ENCODE measurements around the gene UBTD2.
"Not testable (repeated sequence)": the region's sequence is repeated elsewhere in the genome, so short reads cannot be mapped to it uniquely, and the experiment has no call there.

The UBTD2 gene

DNA sequence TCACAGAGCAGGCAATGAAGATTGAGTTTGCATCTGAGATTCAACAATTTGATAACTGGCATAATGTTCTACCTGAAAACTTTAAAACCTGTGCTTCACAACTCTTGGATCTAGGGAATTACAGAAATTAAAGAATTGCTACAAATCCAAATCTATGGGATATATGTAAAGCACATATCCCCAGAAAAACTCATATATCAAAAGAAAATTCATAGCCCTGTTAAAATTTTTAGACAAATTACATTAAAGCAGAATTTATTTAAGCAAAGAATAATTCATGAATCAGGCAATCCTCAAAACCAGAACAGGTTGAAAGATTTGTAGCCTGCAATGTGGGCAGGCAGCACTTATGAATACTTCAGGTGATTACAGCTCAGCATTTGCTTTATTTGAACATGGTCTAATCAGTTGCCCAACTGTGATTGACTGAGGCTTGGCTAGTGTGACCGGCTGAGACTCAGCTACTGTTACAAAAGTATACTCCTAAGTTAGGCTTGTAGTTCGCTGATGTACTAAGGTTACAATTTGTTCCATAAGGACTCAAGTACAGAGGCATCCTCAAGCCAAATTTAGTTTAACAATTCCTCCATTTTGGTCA is 10.3 kb upstream of the UBTD2 start:
- no peak for DNase-seq (ENCODE audit: low read depth, low spot score)
- ChIA-PET POLR2A (interaction anchor here (0.6 to 0.8 kb wide), 2 partner anchors 14 to 77 kb away, joined by 3 read pairs; no protein-coding TSS in a partner anchor), CTCF (interaction anchor here (0.8 to 5.8 kb wide), 26 partner anchors 9 to 386 kb away, joined by 3 to 55 read pairs (median 4); partner anchors contain the start of genes STK10 and UBTD2)
- H3K4me3 ChIP-seq (ENCODE audit: low read depth, low read length): no peak overlapping the region
- TF ChIP-seq, protein P1, sequence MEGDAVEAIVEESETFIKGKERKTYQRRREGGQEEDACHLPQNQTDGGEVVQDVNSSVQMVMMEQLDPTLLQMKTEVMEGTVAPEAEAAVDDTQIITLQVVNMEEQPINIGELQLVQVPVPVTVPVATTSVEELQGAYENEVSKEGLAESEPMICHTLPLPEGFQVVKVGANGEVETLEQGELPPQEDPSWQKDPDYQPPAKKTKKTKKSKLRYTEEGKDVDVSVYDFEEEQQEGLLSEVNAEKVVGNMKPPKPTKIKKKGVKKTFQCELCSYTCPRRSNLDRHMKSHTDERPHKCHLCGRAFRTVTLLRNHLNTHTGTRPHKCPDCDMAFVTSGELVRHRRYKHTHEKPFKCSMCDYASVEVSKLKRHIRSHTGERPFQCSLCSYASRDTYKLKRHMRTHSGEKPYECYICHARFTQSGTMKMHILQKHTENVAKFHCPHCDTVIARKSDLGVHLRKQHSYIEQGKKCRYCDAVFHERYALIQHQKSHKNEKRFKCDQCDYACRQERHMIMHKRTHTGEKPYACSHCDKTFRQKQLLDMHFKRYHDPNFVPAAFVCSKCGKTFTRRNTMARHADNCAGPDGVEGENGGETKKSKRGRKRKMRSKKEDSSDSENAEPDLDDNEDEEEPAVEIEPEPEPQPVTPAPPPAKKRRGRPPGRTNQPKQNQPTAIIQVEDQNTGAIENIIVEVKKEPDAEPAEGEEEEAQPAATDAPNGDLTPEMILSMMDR (IDR thresholded peaks at IDR 0.05; ENCODE audit: insufficient read depth, low read length, missing control alignments): no peak

DNA sequence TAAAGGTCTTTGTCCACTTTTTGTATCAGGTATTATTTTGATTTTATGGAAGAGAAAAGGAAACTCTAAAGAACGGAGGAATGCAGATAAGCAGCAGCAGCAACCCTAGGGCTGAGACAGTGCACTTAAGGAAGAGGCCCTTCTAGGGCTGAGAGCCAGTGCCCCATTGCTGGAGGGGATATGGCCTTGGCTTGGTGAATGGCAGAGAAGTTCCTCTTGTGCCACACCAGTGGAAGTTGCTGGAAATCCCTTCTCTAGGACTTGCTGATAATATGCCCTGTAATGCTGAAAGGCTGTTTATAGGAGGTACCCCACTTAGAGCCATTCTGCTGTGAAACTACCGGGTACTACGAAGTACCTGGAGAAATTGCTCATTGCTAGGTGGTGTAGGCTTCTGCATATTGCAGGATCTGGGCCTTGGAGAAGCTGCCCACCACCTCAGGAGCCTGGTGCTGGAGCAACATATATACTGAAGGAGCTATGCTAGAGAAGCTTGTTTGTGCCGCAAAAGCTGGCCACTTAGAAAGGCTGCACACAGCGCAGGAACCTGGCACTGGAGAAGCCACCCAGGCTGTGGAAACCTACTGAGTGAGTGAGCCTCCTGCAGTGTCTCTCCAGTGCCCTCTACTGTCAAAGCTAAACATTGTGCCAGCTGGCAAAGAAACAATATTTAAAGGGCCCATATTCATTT is 9.6 kb upstream of the UBTD2 start:
- no peak overlapping the region for H3K4me3 ChIP-seq (ENCODE audit: low read depth, low read length)
- ChIA-PET POLR2A (interaction anchor here (0.6 to 0.8 kb wide), 2 partner anchors 14 to 76 kb away, joined by 3 read pairs; no protein-coding TSS in a partner anchor), CTCF (interaction anchor here (0.8 to 5.8 kb wide), 28 partner anchors 8 to 385 kb away, joined by 3 to 55 read pairs (median 4); partner anchors contain the start of genes STK10 and UBTD2)
- DNase-seq (ENCODE audit: low read depth, low spot score): no peak
- TF ChIP-seq, protein P1 (IDR thresholded peaks at IDR 0.05; ENCODE audit: insufficient read depth, low read length, missing control alignments): peak; percentile 81

DNA sequence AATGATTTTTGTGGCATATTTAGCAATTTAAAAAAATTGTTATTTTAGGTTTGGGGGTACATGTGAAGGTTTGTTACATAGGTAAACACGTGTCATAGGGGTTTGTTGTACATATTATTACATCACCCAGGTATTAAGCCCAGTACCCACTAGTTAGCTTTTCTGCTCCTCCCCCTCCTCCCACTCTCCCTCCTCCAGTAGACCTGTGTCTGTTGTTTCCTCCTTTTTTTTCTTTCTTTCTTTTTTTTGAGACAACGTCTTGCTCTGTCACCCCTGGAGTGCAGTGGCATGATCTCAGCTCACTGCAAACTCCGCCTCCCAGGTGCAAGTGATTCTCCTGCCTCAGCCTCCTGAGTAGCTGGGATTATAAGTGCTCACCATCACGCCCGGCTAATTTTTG is 8.3 kb upstream of the UBTD2 start:
- POLR2A ChIA-PET; H3K4me3 ChIP-seq (ENCODE audit: low read depth, low read length); DNase-seq (ENCODE audit: low read depth, low spot score): not testable (repeated sequence)
- CTCF ChIA-PET: interaction anchor here (0.6 to 5.8 kb wide), 10 partner anchors 8 to 233 kb away, joined by 3 to 55 read pairs (median 4); partner anchors contain the start of gene UBTD2

DNA sequence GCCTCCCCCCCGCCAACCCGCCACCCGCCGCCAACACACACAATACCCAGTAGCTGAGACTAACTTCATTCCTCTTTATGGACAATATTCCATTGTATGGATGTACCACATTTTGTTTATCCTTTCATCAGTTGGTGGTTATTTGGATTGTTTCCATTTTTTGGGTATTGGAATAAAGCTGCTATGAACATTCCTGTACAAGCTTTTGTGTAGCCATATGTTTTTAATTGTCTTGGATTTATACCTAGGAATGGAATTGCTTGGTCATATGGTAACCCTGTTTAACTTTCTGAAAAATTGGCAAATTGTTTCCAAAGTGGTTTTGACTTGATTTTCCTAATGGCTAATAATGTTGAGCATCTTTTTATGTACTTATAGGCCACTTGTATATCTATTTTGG is 4.9 kb upstream of the UBTD2 start:
- ChIA-PET POLR2A (no interaction called here), CTCF (no interaction called here)
- TF ChIP-seq, protein P1 (IDR thresholded peaks at IDR 0.05; ENCODE audit: insufficient read depth, low read length, missing control alignments): no peak

DNA sequence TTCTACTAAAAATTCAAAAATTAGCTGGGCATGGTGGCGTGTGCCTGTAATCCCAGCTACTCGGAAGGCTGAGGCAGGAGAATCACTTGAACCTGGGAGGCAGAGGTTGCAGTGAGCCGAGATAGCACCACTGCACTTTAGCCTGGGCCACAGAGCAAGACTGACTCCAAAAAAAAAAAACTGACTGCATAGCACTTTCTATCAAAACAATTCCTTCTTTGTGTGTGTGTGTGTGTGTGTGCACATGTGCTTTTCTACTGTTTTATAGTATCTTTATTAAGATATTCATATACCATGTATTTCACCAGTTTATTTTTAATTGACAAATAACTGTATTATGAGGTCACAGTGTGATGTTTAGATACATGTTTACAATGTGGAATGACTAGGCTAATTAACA is 3.6 kb upstream of the UBTD2 start:
- POLR2A ChIA-PET; H3K4me3 ChIP-seq (ENCODE audit: low read depth, low read length); CTCF ChIA-PET; DNase-seq (ENCODE audit: low read depth, low spot score): not testable (repeated sequence)

More for the DNA sequence above, 4.9 kb upstream of the UBTD2 start:
- DNase-seq (ENCODE audit: low read depth, low spot score): no peak
- no peak overlapping the region for H3K4me3 ChIP-seq (ENCODE audit: low read depth, low read length)

DNA sequence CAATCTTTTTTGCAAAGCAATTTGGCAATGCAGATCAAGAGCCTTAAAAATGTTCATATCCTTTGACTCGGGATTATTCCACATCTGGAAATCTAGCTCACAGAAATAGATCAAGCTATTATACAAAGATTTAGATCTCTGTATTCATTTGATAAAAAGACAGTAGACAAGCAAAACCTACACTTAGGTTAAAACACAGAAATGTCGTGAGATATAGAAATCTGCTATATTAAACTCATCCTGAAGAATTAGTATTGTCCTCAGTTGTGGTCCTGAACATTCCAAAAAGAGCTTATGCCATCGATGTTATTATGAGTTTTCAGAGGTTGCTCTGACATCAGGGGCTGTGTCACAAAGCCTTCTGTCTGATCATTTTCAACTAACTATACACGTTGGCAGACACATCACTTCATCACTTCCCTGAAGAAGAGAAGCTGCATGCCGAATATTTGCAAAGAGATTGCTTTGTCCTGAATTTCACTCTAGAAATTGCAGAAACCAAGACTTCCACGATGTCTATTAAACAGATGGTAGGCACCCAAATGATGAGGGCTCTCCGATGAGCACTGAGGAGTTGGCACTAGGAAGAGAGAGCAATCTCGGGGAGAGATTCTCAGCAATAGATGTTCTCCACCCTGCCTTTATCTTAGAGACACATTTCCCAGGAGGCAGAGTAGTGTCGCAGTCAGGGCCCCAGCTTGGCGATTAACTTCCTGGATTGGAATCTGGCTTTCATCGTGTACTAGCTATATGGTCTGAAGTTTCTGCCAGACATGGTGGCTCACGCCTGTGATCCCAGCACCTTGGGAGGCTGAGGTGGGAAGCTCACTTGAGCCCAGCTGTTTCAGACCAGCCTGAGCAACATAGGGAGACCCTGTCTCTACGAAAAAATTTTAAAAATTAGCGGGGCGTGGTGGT is 1.9 kb upstream of the UBTD2 start:
- TF ChIP-seq, protein P1 (IDR thresholded peaks at IDR 0.05; ENCODE audit: insufficient read depth, low read length, missing control alignments): no peak
- DNase-seq (ENCODE audit: low read depth, low spot score): no peak
- CTCF ChIA-PET: interaction anchor here (1.2 to 1.6 kb wide), 3 partner anchors 8 to 96 kb away, joined by 5 to 17 read pairs (median 11); partner anchors contain the start of gene STK10
- H3K4me3 ChIP-seq (ENCODE audit: low read depth, low read length): no peak overlapping the region
- POLR2A ChIA-PET: no interaction called here

All from AG04449 (cell line).